H9 (cell line): Measurements from ENCODE around the gene AMPD2. TPM values are rescaled to one million over a fixed set of nuclear protein-coding genes. Genes with fewer than 3 reads are reported as not detected.

Experiments
- DNase-seq: peaks from one replicate; pipeline ENCODE4 v3.0.0-alpha.2; 2017
- H2AFZ ChIP-seq: one replicate; pipeline ENCODE4 v1.6.1; 2013; ENCODE audit warnings: mild to moderate bottlenecking, low read length, control low read depth, moderate library complexity
- H2AK5ac ChIP-seq: 2 replicates; pipeline ENCODE4 v1.6.1; 2013; ENCODE audit warnings: low read length, control low read depth, mixed read lengths; ENCODE audit not compliant: insufficient read length
- H2BK120ac ChIP-seq: one replicate; pipeline ENCODE4 v1.6.1; 2013; ENCODE audit warnings: low read depth, mild to moderate bottlenecking, low read length, control low read depth, inconsistent platforms; ENCODE audit not compliant: poor library complexity, severe bottlenecking
- H2BK12ac ChIP-seq: 2 replicates; pipeline ENCODE4 v1.6.1; 2013; ENCODE audit warnings: low read length, control low read depth, mixed read lengths, low read depth; ENCODE audit not compliant: insufficient read length
- H2BK15ac ChIP-seq: 2 replicates; pipeline ENCODE4 v1.6.1; 2013; ENCODE audit warnings: low read depth, low read length, control low read depth
- H2BK20ac ChIP-seq: one replicate; pipeline ENCODE4 v1.6.1; 2013; ENCODE audit warnings: low read depth, mild to moderate bottlenecking, low read length, control low read depth, inconsistent platforms; ENCODE audit not compliant: poor library complexity, severe bottlenecking
- H2BK5ac ChIP-seq: 2 replicates; pipeline ENCODE4 v1.6.1; 2013; ENCODE audit warnings: low read length, control low read depth, mixed read lengths; ENCODE audit not compliant: insufficient read length
- H3K14ac ChIP-seq: 2 replicates; pipeline ENCODE4 v1.6.1; 2013; ENCODE audit warnings: low read length, control low read depth; ENCODE audit not compliant: insufficient read depth
- H3K18ac ChIP-seq: 2 replicates; pipeline ENCODE4 v1.6.1; 2013; ENCODE audit warnings: low read depth, mild to moderate bottlenecking, mixed read lengths, low read length, control low read depth; ENCODE audit not compliant: insufficient read length
- H3K23ac ChIP-seq: 2 replicates; pipeline ENCODE4 v1.6.1; 2013; ENCODE audit warnings: low read length, control low read depth, mixed read lengths, low read depth; ENCODE audit not compliant: insufficient read length
- H3K23me2 ChIP-seq: 2 replicates; pipeline ENCODE4 v1.6.1; 2013; ENCODE audit warnings: low read depth, mild to moderate bottlenecking, mixed read lengths, low read length, control low read depth; ENCODE audit not compliant: insufficient read length, poor library complexity, severe bottlenecking
- H3K27ac ChIP-seq: 2 replicates; pipeline ENCODE4 v1.5.1; 2013; ENCODE audit warnings: low read length, control low read depth, mixed read lengths, low read depth; ENCODE audit not compliant: insufficient read length
- H3K27me3 ChIP-seq: 2 replicates; pipeline ENCODE4 v1.6.1; 2013; ENCODE audit warnings: low read length, control low read depth, inconsistent platforms; ENCODE audit not compliant: insufficient read depth
- H3K4ac ChIP-seq: 2 replicates; pipeline ENCODE4 v1.6.1; 2013; ENCODE audit warnings: low read depth, mild to moderate bottlenecking, control low read depth, inconsistent platforms, low read length, moderate library complexity
- H3K4me1 ChIP-seq: 2 replicates; pipeline ENCODE4 v1.6.1; 2013; ENCODE audit warnings: low read length, control low read depth, inconsistent platforms; ENCODE audit not compliant: insufficient read depth
- H3K4me2 ChIP-seq: 2 replicates; pipeline ENCODE4 v1.6.1; 2013; ENCODE audit warnings: low read length, control low read depth, mixed read lengths; ENCODE audit not compliant: insufficient read length, insufficient read depth
- H3K56ac ChIP-seq: 2 replicates; pipeline ENCODE4 v1.6.1; 2013; ENCODE audit warnings: low read depth, mild to moderate bottlenecking, mixed read lengths, low read length, control low read depth; ENCODE audit not compliant: insufficient read length
- H3K79me1 ChIP-seq: 2 replicates; pipeline ENCODE4 v1.6.1; 2013; ENCODE audit warnings: low read depth, mild to moderate bottlenecking, moderate library complexity, low read length, control low read depth, inconsistent platforms; ENCODE audit not compliant: insufficient read depth, poor library complexity, severe bottlenecking
- H3K79me2 ChIP-seq: 2 replicates; pipeline ENCODE4 v1.6.1; 2013; ENCODE audit warnings: low read length, control low read depth, inconsistent platforms; ENCODE audit not compliant: insufficient read depth
- H3K9ac ChIP-seq: 2 replicates; pipeline ENCODE4 v1.6.1; 2013; ENCODE audit warnings: low read length, control low read depth, mixed read lengths; ENCODE audit not compliant: insufficient read length; ENCODE audit errors: extremely low read depth
- H3K9me3 ChIP-seq: one replicate; pipeline ENCODE4 v1.6.1; 2013; ENCODE audit warnings: low read depth, low read length, inconsistent platforms; ENCODE audit not compliant: control insufficient read depth
- H3T11ph ChIP-seq: one replicate; pipeline ENCODE4 v1.6.1; 2013; ENCODE audit warnings: mild to moderate bottlenecking, low read length, control low read depth, inconsistent platforms
- H4K20me1 ChIP-seq: one replicate; pipeline ENCODE4 v1.6.1; 2013; ENCODE audit not compliant: control insufficient read depth, insufficient read length, insufficient read depth
- H4K5ac ChIP-seq: 2 replicates; pipeline ENCODE4 v1.6.1; 2013; ENCODE audit warnings: low read depth, mild to moderate bottlenecking, mixed read lengths, low read length, control low read depth; ENCODE audit not compliant: insufficient read length
- H4K8ac ChIP-seq: replicated peaks from 2 replicates; pipeline ENCODE4 v1.6.1; 2013; ENCODE audit warnings: low read length, control low read depth, mixed read lengths, low read depth; ENCODE audit not compliant: insufficient read length
- H4K91ac ChIP-seq: 2 replicates; pipeline ENCODE4 v1.6.1; 2013; ENCODE audit warnings: low read depth, mild to moderate bottlenecking, moderate library complexity, mixed read lengths, low read length, control low read depth; ENCODE audit not compliant: insufficient read length
- H3K27ac Mint-ChIP-seq, 3 experiments: 2 replicates in 2 of 3; 3 replicates in 1 of 3; pipeline ENCODE4 v1.8.0; 2020 to 2021; ENCODE audit warnings: mixed read lengths in 3 of 3, mild to moderate bottlenecking in 1 of 3, moderate library complexity in 1 of 3
- H3K27me3 Mint-ChIP-seq: 2 replicates; pipeline ENCODE4 v1.8.0; 2021; ENCODE audit warnings: low read depth, mild to moderate bottlenecking, moderate library complexity, mixed read lengths
- H3K36me3 Mint-ChIP-seq, 3 experiments: 2 replicates in 2 of 3; 3 replicates in 1 of 3; pipeline ENCODE4 v1.8.0; 2020 to 2021; ENCODE audit warnings: low read depth in 3 of 3, mixed read lengths in 3 of 3; ENCODE audit not compliant: insufficient read depth in 1 of 3
- H3K4me1 Mint-ChIP-seq, 2 experiments: 2 replicates each; pipeline ENCODE4 v1.8.0; 2020; ENCODE audit warnings: mixed read lengths in 2 of 2
- H3K4me3 Mint-ChIP-seq, 2 experiments: 2 replicates in 1 of 2; 3 replicates in 1 of 2; pipeline ENCODE4 v1.8.0; 2020 to 2021; ENCODE audit warnings: mild to moderate bottlenecking in 2 of 2, mixed read lengths in 2 of 2, moderate library complexity in 1 of 2
- H3K9me3 Mint-ChIP-seq, 2 experiments: 2 replicates in 1 of 2; 3 replicates in 1 of 2; pipeline ENCODE4 v1.8.0; 2020; ENCODE audit warnings: mild to moderate bottlenecking in 2 of 2, mixed read lengths in 2 of 2, moderate library complexity in 1 of 2
- WGBS: extraction: QIAGEN DNeasy Blood & Tissue Kit; methylation state at CpG from one replicate; pipeline ENCODE4 v1.1.7; 2013; ENCODE audit warnings: missing lambda C conversion rate, low lambda C conversion rate, mixed read lengths; ENCODE audit not compliant: insufficient read length; ENCODE audit errors: extremely low coverage; 5-methylcytosine and 5-hydroxymethylcytosine counted together
- total RNA-seq: library from RNA; stranded (reverse); gene quantifications from 2 replicates; pipeline ENCODE4 v1.2.1, GENCODE V29; 2021
- TF ChIP-seq, protein P1 (sequence below): fragments of 200-600 bp; sonication (generic); conservative IDR thresholded peaks from 3 replicates; pipeline ENCODE4 v1.8.0; 2021; ENCODE audit warnings: antibody characterized with exemption, mild to moderate bottlenecking

Gene AMPD2
- total RNA-seq, 1 experiment from 2014 or later = 65.1 TPM

DNA sequence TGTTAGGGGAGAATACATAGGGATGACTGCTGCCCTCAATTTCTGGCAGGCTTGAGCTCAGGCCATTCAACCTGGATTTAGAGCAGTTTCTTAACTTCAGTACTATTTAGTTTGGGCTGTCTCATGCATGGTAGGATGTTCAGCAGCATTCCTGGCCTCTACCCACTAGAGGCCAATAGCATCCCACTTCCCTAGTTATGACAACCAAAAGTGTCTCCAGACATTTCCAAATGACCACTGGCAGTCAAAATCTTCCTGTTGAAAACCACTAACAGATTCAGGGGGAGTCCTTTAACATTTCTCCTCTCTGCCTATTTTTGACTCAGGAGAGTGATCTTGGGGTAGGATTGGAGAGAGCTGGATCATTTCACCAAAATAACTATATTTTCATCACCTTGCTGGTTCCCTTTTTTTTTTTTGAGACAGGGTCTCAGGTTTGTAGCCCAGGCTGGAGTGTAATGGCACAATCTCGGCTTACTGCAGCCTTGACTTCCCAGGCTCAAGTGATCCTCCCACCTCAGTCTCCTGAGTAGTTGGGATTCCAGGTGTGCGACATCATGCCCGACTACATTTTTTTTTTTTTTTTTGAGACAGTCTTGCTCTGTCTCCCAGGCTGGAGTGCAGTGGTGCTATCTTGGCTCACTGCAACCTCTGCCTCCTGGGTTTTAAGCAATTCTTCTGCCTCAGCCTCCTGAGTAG is 8.9 kb upstream of the AMPD2 start:
- H4K91ac ChIP-seq = no peak overlapping the region
- no peaks in the 10 kb centered on the region for H3K79me1 ChIP-seq
- H3K23ac ChIP-seq = no peak overlapping the region
- H3K27ac ChIP-seq = no peak overlapping the region
- H3K27me3 ChIP-seq = no peaks in the 10 kb centered on the region
- no peak overlapping the region for H3K4me2 ChIP-seq
- H3K36me3 Mint-ChIP-seq = peaks cover 0 to 2% (median 0%) of the 10 kb centered on the region in 3 experiments; a peak in 1 of 7 replicates
- no peaks in the 10 kb centered on the region for H3K9me3 Mint-ChIP-seq
- H2BK120ac ChIP-seq = no peak overlapping the region
- no peaks in the 10 kb centered on the region for H3K9me3 ChIP-seq
- H3K4ac ChIP-seq = no peak overlapping the region
- no peaks in the 10 kb centered on the region; the same call in 1 of the 2 replicates for H3K27me3 Mint-ChIP-seq
- H3K14ac ChIP-seq = no peak overlapping the region
- H2AK5ac ChIP-seq = no peak overlapping the region
- H4K5ac ChIP-seq = no peak overlapping the region
- H2BK15ac ChIP-seq = no peak overlapping the region
- H3K56ac ChIP-seq = no peak overlapping the region
- no peak overlapping the region for H3K9ac ChIP-seq
- H3K4me1 ChIP-seq = peaks cover 8% of the 10 kb centered on the region; the same call in 1 of the 2 replicates
- no peak overlapping the region for H2BK20ac ChIP-seq
- DNase-seq = no peak
- no CpG with 5 or more reads among the region's 3 CpGs for WGBS
- H2AFZ ChIP-seq = no peak overlapping the region
- TF ChIP-seq, protein P1, sequence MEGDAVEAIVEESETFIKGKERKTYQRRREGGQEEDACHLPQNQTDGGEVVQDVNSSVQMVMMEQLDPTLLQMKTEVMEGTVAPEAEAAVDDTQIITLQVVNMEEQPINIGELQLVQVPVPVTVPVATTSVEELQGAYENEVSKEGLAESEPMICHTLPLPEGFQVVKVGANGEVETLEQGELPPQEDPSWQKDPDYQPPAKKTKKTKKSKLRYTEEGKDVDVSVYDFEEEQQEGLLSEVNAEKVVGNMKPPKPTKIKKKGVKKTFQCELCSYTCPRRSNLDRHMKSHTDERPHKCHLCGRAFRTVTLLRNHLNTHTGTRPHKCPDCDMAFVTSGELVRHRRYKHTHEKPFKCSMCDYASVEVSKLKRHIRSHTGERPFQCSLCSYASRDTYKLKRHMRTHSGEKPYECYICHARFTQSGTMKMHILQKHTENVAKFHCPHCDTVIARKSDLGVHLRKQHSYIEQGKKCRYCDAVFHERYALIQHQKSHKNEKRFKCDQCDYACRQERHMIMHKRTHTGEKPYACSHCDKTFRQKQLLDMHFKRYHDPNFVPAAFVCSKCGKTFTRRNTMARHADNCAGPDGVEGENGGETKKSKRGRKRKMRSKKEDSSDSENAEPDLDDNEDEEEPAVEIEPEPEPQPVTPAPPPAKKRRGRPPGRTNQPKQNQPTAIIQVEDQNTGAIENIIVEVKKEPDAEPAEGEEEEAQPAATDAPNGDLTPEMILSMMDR = no peak
- no peak overlapping the region for H3T11ph ChIP-seq
- peaks cover 31 to 32% of the 10 kb centered on the region in 2 experiments for H3K4me1 Mint-ChIP-seq
- peak overlapping the region in 1 of 3 experiments; percentile 24; a peak in 2 of 7 replicates for H3K27ac Mint-ChIP-seq
- H4K20me1 ChIP-seq = no peaks in the 10 kb centered on the region
- H3K23me2 ChIP-seq = no peaks in the 10 kb centered on the region
- H2BK5ac ChIP-seq = no peak overlapping the region
- no peak overlapping the region for H2BK12ac ChIP-seq
- no peaks in the 10 kb centered on the region for H3K79me2 ChIP-seq
- H4K8ac ChIP-seq = no peak overlapping the region
- no peak overlapping the region for H3K18ac ChIP-seq
- H3K4me3 Mint-ChIP-seq = no peak overlapping the region
